ENCODE measurements around the gene GPC1.
"Not testable (repeated sequence)": the region's sequence is repeated elsewhere in the genome, so short reads cannot be mapped to it uniquely, and the experiment has no call there.

The GPC1 gene

GRCh38 chr2:240467149-240467642 is 31.7 kb downstream of the GPC1 start:
- DNase-seq (ENCODE audit: low read depth in 3 of 3): no peak

DNA sequence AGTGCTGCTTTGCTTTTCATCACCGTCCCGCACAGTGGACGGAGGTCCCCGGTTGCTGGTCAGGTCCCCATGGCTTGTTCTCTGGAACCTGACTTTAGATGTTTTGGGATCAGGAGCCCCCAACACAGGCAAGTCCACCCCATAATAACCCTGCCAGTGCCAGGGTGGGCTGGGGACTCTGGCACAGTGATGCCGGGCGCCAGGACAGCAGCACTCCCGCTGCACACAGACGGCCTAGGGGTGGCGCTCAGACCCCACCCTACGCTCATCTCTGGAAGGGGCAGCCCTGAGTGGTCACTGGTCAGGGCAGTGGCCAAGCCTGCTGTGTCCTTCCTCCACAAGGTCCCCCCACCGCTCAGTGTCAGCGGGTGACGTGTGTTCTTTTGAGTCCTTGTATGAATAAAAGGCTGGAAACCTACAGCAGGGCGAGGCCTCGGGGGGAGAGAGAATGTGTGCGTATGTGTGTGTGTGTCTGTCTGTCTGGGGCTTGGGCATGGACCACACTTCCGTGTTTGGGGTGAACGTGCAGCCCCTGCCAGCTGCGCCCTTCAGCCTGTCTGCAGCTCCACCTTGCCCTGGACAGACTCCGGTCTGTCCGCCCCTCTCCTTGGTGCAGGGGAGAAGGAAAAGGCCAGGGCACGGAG is 32.3 kb downstream of the GPC1 start:
- DNase-seq (ENCODE audit: low read depth in 3 of 3): no peak

DNA sequence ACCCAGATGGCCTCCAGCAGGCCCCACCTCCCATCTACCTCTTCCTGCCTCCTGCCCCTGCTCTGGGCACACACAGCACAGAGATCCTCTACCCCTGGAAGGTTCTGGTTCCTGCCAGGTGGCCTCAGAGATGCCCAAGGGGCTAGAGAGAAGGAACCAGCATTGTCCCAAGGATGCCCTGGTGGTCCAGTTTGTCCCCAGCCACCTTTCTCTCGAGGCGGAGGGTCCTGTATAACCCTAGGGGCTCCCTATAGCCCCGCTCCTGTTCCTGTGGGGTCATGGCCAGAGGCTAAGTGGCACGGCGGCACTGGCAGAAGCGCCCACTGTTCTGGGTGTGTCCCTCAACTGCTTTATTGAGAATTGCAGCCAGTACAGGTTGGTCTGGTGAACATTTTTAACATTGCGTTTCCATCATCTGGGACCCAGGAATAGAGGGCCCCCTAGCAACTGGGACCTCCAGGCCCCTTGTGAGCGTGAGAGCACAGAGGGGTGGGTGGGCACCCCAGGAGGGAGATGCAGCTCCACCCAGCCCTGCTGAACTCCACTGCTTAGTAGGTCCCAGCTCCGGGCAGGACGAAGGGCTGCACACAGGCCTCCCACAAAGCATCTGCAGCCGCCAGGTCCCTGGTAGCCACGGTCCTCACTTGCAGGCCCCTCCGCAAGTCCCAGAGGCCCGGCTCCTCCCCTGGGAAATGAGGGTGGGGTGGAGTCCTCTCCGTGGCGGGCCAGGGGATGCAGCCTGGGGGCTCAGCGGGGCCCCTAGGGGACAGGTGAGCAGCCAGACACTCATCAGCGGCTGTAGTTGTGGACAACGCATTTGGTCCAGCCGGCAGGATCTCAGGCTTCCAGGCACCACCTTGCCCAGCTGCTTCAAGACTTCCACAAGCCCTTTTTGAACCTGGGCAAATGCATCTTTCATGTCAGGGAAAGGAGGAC is 33.1 kb downstream of the GPC1 start:
- DNase-seq (ENCODE audit: low read depth in 3 of 3): no peak

GRCh38 chr2:240469239-240469636 is 33.8 kb downstream of the GPC1 start:
- no peak for DNase-seq (ENCODE audit: low read depth in 3 of 3)

- no peak for DNase-seq (ENCODE audit: low read depth in 3 of 3)
Observed at GRCh38 chr2:240469740-240470139, 34.3 kb downstream of the GPC1 start.

DNA sequence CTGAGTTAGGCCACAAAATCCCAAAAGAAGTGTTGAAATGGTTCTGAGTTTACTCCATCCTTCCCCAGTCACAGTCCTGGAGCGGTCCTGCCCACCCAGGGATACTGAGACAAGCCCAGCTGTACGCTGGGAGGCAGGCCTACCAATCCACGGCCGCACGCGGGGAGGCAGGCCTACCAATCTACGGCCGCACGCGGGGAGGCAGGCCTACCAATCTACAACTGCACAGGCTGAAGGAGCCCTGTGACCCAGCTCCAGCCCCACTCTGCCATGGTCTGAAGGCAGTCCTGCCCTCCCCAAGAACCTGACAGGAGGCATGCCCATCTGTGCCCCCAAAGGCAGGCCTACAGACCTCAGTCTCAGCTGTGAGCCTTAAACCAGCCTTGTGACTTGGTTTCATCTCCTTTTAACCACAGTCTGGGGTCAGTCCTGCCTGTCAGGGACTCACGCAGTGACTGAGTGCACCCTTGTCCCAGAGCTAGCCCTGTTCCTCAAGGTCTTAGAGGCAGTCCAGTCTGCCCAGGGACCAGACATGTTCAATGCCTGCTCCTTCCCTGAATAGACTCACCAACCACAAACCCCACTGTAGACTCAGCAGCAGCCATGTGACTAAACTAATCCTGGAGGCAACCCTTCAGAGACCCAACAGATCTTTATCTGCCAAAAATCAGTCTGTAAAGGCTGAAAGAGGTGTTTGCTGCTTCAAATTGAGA is 36.8 kb downstream of the GPC1 start:
- no peak for DNase-seq (ENCODE audit: low read depth in 3 of 3)

DNA sequence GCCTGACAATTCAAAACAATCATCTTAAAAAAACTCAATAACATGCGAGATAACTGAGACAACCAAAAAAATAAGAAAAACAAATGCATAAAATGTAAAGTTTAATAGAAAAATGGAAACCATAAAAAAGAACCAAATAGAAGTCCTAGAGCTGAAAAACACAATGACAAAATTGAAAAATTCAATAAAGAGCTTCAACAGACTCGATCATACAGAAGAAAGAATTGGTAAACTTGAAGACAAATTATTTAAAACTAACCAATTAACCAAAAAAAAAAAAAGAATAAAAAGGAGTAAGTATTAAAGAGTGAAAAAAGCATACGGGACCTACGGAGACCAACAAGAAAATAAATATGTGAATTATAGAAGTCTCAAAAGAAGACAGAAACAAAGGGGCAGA is 37.7 kb downstream of the GPC1 start:
- no peak for DNase-seq (ENCODE audit: low read depth in 3 of 3)

GRCh38 chr2:240477916-240478315 is 42.5 kb downstream of the GPC1 start:
- no peak for DNase-seq (ENCODE audit: low read depth in 3 of 3)

- no peak for DNase-seq (ENCODE audit: low read depth in 3 of 3)
Observed at GRCh38 chr2:240478346-240479110, 43.1 kb downstream of the GPC1 start.

DNA sequence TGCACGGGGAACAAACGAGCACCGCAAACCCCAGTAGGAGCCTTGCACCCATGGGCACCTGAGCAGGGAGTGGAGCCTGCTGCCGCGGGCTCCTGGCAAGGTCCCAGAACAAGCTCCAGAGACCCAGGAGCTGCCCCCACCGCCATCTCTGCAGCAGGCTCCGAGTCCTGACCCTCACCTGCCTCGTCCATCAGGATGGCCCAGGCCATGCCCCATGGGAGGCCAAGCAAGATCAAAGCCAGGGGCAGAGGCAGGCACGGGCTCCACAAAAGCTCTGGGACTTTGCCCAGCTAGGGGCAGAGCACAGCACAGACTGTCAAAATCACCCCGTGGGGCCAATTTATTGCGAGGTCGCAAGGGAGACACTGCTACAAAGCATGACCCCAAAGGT is 43.6 kb downstream of the GPC1 start:
- no peak for DNase-seq (ENCODE audit: low read depth in 3 of 3)

DNA sequence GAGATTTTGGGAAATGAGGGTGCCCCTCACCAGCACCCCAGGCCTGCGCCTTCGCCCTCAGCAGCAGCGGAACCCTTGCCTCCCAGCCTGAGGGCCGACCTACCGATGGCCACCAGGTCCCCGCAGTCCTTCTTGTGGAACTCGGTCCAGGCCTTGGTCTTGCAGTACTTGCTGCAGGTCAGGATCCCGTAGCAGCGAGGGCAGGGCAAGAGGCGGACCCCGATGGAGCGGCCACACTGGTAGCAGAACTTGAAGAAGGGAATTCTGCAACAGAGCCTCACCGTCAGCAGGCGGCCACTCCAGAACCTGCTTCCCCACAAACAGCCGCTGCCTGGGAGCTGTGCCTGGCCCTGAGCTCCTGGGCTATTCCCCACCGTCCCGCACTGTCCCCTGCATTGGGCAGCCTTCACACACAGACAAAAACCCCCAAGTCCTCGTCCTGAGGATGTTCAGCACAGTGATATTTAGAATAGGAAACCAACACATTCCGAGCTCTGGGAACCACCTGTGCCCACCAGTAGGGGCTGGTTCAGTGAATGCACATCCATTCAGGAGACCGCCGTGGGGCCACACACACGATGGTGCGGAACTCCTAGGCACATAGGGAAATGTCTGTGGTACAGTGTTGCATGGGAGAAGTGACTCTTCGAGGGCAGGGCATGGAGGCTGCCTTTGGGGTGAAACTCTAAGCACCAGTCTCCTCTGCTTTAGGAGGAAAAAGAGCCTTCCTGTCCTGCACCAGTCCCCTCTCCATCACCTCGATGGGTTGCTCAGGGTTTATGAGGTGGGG is 45.6 kb downstream of the GPC1 start:
- no peak for DNase-seq (ENCODE audit: low read depth in 3 of 3)

- no peak for DNase-seq (ENCODE audit: low read depth in 3 of 3)
Observed at GRCh38 chr2:240481720-240482119, 46.3 kb downstream of the GPC1 start.

- DNase-seq (ENCODE audit: low read depth in 3 of 3): no peak
Observed at GRCh38 chr2:240482141-240482540, 46.7 kb downstream of the GPC1 start.

DNA sequence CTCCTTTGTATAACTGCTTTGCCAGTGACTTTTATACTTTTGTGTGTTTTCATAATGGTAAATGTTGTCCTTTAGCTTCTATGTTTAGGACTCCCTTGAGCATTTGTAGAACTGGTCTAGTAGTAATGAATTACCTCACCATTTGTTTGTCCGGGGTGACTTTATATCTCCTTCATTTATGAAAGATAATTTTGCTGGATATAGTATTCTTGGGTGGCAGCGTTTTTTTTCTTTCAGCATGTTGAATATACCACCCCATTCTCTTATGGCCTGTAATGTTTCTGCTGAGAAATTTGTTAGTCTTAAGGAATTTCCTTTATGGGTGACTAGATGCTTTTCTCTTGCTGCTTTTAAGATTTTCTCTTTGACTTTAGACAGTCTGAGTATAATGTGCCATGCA is 56.0 kb downstream of the GPC1 start:
- no peak for DNase-seq (ENCODE audit: low read depth in 3 of 3)

DNA sequence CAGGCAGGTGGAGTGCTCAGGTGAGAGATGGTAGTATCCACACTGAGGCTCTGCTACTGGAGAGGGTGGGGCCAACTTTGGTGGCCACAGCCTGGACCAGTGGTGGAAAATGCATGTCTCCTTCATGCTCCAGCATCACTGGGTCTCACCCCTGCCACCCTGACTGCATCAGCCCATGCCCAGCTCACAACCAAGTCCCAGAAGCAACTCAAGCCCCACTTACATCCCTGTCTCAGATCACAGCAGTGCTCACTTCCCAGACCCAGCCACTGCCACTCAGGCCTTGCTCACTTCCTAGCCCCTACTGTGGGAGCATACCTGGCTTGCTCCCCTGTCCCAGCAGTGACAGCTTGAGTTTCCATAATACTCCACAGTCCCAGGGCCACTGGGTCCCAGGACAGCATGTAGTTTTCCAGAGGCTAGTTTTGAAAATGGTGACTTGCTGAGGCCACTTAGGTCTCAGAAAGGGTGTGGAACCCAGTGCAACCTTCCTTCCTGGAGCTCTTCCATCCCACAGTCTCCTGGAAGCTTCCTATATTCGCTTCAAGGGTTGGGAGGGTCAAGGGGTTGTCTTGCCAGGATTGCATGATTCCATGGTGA is 58.8 kb downstream of the GPC1 start:
- no peak for DNase-seq (ENCODE audit: low read depth in 3 of 3)

- not testable (repeated sequence) for DNase-seq (ENCODE audit: low read depth in 3 of 3)
Observed at GRCh38 chr2:240494942-240495341, 59.5 kb downstream of the GPC1 start.

GRCh38 chr2:240497082-240497481 is 61.6 kb downstream of the GPC1 start:
- DNase-seq (ENCODE audit: low read depth in 3 of 3): not testable (repeated sequence)

- no peak for DNase-seq (ENCODE audit: low read depth in 3 of 3)
Observed at GRCh38 chr2:240498171-240498957, 62.9 kb downstream of the GPC1 start.

DNA sequence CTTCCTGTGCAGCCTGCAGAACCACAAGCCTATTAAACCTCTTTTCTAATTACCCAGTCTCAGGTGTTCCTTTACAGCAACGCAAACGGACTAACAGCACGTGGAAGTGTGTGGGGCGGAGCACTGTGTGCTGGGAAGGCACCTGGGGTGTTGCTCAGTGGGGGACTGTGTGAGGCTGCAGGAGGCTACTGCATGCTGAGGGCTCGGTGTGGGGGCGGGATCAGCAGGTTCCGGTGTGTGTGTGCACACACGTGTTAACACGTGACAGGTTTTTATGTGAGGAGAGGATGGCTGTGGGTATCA is 63.4 kb downstream of the GPC1 start:
- DNase-seq (ENCODE audit: low read depth in 3 of 3): no peak
